Heart right ventricle (tissue), 16 donors: ENCODE measurements around the gene FANCE. TPM values are rescaled to one million over a fixed set of nuclear protein-coding genes. Genes with fewer than 3 reads are reported as not detected.

ENCODE experiments used
- ATAC-seq, 8 donors: fragments of 200-7000 bp; cut with Tn5 transposase; one replicate each; pipeline ENCODE4 v1.9.1; 2020; ENCODE audit warnings: mild to moderate bottlenecking in 8 of 8, moderate library complexity in 8 of 8, moderate number of reproducible peaks in 1 of 8
- DNase-seq, 2 donors: peaks; one replicate each; pipeline ENCODE4 v3.0.0-alpha.2; 2020
- H3K27ac ChIP-seq, 10 donors: fragments of 200-600 bp; sonication (generic) in 2 of 10; one replicate each; pipeline versions ENCODE4 v1.5.0 to v1.8.0; 2020 to 2022; ENCODE audit warnings: mild to moderate bottlenecking in 3 of 10
- H3K27me3 ChIP-seq, 7 donors: fragments of 200-600 bp; one replicate each; pipeline ENCODE4 v1.8.0; 2021 to 2022; ENCODE audit warnings: mild to moderate bottlenecking in 2 of 7
- H3K36me3 ChIP-seq, 9 donors: fragments of 200-600 bp; sonication (generic) in 1 of 9; one replicate each; pipeline versions ENCODE4 v1.5.0 to v1.8.0; 2020 to 2022; ENCODE audit warnings: mild to moderate bottlenecking in 2 of 9
- H3K4me1 ChIP-seq, 9 donors: fragments of 200-600 bp; sonication (generic) in 1 of 9; one replicate each; pipeline versions ENCODE4 v1.5.0 to v1.8.0; 2020 to 2022; ENCODE audit warnings: mild to moderate bottlenecking in 4 of 9
- H3K4me3 ChIP-seq, 10 donors: fragments of 200-600 bp; sonication (generic) in 2 of 10; one replicate each; pipeline versions ENCODE4 v1.5.0 to v1.8.0; 2020 to 2022; ENCODE audit warnings: mild to moderate bottlenecking in 7 of 10, moderate library complexity in 2 of 10
- H3K9me3 ChIP-seq, 11 donors: fragments of 200-600 bp in 10 of 11; sonication (generic) in 2 of 11; one replicate each; pipeline versions ENCODE4 v1.5.0 to v1.8.0; 2013 to 2022; ENCODE audit warnings: mild to moderate bottlenecking in 2 of 11, control low read depth in 1 of 11, moderate library complexity in 1 of 11
- WGBS, 2 donors: extraction: QIAGEN DNeasy Blood & Tissue Kit; methylation state at CpG; one replicate each; pipeline ENCODE4 v1.1.7; 2013; ENCODE audit warnings: inconsistent platforms in 1 of 2; 5-methylcytosine and 5-hydroxymethylcytosine counted together
- intact Hi-C, 10 donors: fragments of 100-400 bp; cut with DNase I; formaldehyde crosslinking; loops; one replicate each; pipeline versions ENCODE4 v1.11.1 to v1.14.2; 2022
- polyA plus RNA-seq, 2 donors: library from polyadenylated mRNA; stranded (reverse); fragments of 200-250 nt; gene quantifications; one replicate each; pipeline ENCODE4 v1.2.3, GENCODE V29; 2013
- total RNA-seq, 10 donors: library from RNA; stranded (reverse); fragmentation: NEBNext Ultra II Directional in 3 of 10; extraction: Animal tissue kit (Norgen Biotek cat#: 25700) in 3 of 10; gene quantifications; one replicate each; pipeline versions ENCODE4 v1.2.1 to v1.2.4, GENCODE V29; 2021 to 2023
- TF ChIP-seq, protein P1 (sequence below), 9 donors: fragments of 200-600 bp; sonication (generic) in 2 of 9; IDR thresholded peaks; one replicate each; pipeline versions ENCODE4 v1.5.0 to v1.8.0; 2021 to 2022; ENCODE audit warnings: antibody characterized with exemption in 9 of 9, mild to moderate bottlenecking in 5 of 9, moderate library complexity in 1 of 9
- donor health status: Arrhythmogenic right ventricular cardiomyopathy.
- donor health status: ischemic (EF 13 %, LVEDD 7.1; RV severe dilation, severe dysfunction).
- donor health status: healthy with polysubstance abuse.
- donor health status: DM: no; HTN: yes; CAD: no.
- donor health status: DM: no; HTN: no; CAD: no.
- donor health status: ischemic (EF 25% LVEDD 6.9; RV normal size, moderate dysfunction).
- donor health status: ischemic (EF 25% LVEDD 5.7; RV mildly dilated, moderate dysfunction).
- donor health status: healthy.
- donor health status: DM: yes; HTN: yes; CAD: no.
- donor health status: Ischemic cardiomyopathy.
- donor health status: ischemic (EF 35%, LVEDD 5.7; RV mildly dilated, moderate dysfunction).
- donor health status: nonischemic (EF 11% LVEDD 7.7; RV severe dilation, severe dysfunction).
- donor health status: DM: yes; HTN: yes; CAD: no.
- donor health status: PGD.
- donor health status: ischemic (EF 29% LVEDD 5.4; RV normal size, mild dysfunction).
- donor health status: nonischemic (EF 23%, LVEDD 6.1; RV moderate dilation, normal function).

FANCE gene
- total and polyA plus RNA-seq, 12 donors: 1.5 to 5.3 (median 2.9) TPM

- ATAC-seq (no peak), DNase-seq (no peak)
- intact Hi-C loops: no loop called here
These were observed 21.7 kb downstream of the FANCE start for GRCh38 chr6:35473850-35474130.

DNA sequence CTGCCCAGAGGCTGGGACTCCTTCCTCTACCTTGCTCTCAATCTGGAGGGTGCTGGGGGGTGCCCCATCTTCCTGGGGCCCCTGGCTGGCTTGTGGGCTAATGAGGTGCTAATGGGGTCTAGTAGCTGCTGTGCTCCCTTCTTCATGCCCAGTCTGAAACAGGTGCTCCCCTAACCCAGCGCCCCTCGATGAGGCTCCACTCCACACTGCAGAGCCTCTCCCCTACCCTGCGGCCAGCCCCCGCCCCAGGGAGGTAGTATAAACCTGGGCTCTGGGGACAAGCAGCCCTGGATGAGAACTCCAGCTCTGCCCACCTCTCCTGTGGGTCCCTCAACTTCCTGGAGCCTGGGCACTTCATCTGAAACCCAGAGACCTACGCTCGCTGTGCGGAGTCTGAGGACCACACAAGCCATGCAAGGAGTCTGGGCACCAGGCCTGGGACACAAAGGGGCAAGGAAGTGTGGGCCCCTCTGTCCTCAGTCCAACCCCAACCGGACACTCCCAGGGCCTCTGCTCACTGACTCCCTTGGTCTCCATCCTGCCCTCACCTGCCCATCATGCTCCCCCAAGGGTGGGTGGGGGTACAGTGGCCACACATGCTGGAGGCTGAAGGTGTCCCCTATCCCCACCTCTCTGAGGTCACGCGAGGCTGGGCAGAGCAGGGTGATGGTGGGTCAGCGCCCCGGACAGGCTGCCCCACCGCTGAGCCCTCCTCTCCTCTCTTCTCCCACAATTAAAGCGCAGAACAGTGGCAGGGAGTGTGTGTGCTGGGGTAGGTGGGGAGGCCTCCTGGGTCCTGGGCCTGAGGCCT is 22.2 kb downstream of the FANCE start:
- Histone ChIP-seq H3K27me3 (no peaks in the 10 kb centered on the region), H3K36me3 (peaks cover 0 to 96% (median 45%) of the 10 kb centered on the region in 9 donors), H3K9me3 (no peaks in the 10 kb centered on the region), H3K4me3 (no peak overlapping the region), H3K27ac (no peak overlapping the region), H3K4me1 (peaks cover 3 to 32% (median 27%) of the 10 kb centered on the region in 9 donors)
- DNase-seq (no peak), ATAC-seq (peak in 4 of 8 donors; percentile 3 to 29 (median 10))
- TF ChIP-seq, protein P1, sequence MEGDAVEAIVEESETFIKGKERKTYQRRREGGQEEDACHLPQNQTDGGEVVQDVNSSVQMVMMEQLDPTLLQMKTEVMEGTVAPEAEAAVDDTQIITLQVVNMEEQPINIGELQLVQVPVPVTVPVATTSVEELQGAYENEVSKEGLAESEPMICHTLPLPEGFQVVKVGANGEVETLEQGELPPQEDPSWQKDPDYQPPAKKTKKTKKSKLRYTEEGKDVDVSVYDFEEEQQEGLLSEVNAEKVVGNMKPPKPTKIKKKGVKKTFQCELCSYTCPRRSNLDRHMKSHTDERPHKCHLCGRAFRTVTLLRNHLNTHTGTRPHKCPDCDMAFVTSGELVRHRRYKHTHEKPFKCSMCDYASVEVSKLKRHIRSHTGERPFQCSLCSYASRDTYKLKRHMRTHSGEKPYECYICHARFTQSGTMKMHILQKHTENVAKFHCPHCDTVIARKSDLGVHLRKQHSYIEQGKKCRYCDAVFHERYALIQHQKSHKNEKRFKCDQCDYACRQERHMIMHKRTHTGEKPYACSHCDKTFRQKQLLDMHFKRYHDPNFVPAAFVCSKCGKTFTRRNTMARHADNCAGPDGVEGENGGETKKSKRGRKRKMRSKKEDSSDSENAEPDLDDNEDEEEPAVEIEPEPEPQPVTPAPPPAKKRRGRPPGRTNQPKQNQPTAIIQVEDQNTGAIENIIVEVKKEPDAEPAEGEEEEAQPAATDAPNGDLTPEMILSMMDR (IDR thresholded peaks at IDR 0.05): no peak
- intact Hi-C loops: no loop called here
- WGBS, 2 donors: 89 to 90% methylated on average over 14 of the region's 14 CpGs

More at GRCh38 chr6:35473850-35474130, 21.7 kb downstream of the FANCE start:
- TF ChIP-seq, protein P1 (IDR thresholded peaks at IDR 0.05): no peak
- H3K4me1 ChIP-seq: peaks cover 4 to 38% (median 32%) of the 10 kb centered on the region in 9 donors
- peaks cover 0 to 91% (median 45%) of the 10 kb centered on the region in 9 donors for H3K36me3 ChIP-seq
- no peaks in the 10 kb centered on the region for H3K27me3 ChIP-seq
- H3K27ac ChIP-seq: no peak overlapping the region
- H3K4me3 ChIP-seq: no peak overlapping the region
- H3K9me3 ChIP-seq: no peaks in the 10 kb centered on the region

- DNase-seq: no peak
- TF ChIP-seq, protein P1 (IDR thresholded peaks at IDR 0.05): no peak
- H3K27ac ChIP-seq: no peak overlapping the region
These were observed 22.9 kb downstream of the FANCE start for GRCh38 chr6:35474942-35475570.

DNA sequence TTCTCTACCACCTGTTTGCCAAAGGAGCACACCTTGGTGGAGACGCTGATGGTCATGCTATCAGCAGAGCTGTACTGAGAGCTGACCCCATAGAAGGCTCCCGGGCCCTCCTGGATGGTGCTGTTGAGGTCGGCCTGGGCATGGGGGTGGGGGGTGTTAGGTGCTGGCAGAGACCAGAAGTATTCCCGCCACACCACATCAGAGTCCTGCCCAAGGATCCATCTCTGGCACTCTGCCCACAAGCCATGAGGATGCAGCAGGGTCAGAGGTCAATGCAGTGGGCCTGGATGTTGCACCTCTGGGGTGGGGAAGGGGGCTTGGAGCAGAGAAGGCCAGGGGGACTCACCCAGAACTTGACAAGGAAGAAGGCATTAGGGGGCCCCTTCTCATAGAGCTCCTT is 23.4 kb downstream of the FANCE start:
- ATAC-seq: peak in 1 of 8 donors; percentile 6
- no peaks in the 10 kb centered on the region for H3K27me3 ChIP-seq
- TF ChIP-seq, protein P1 (IDR thresholded peaks at IDR 0.05): no peak

More at GRCh38 chr6:35474942-35475570, 22.9 kb downstream of the FANCE start:
- no peak for ATAC-seq
- Histone ChIP-seq H3K27me3 (no peaks in the 10 kb centered on the region), H3K4me1 (peaks cover 0 to 25% (median 19%) of the 10 kb centered on the region in 9 donors), H3K9me3 (no peaks in the 10 kb centered on the region), H3K4me3 (no peak overlapping the region), H3K36me3 (peaks cover 0 to 96% (median 45%) of the 10 kb centered on the region in 9 donors)
- WGBS, 2 donors: 91 to 93% methylated on average over 20 of the region's 20 CpGs
- intact Hi-C loops: no loop called here

More for the DNA sequence above, 23.4 kb downstream of the FANCE start:
- no peak for DNase-seq
- Histone ChIP-seq H3K36me3 (peaks cover 0 to 94% (median 45%) of the 10 kb centered on the region in 9 donors), H3K4me1 (peaks cover 0 to 20% (median 14%) of the 10 kb centered on the region in 9 donors), H3K4me3 (no peak overlapping the region), H3K27ac (no peak overlapping the region), H3K9me3 (no peaks in the 10 kb centered on the region)
- 86 to 87% methylated on average over 4 of the region's 4 CpGs for WGBS, 2 donors
- intact Hi-C loops: no loop called here
